ENCODE measurements around the gene ZNF346. TPM values are rescaled to one million over a fixed set of nuclear protein-coding genes. Genes with fewer than 3 reads are reported as not detected.
A peak's percentile ranks its signal among the peaks of the same experiment; 100 is the strongest.
"Not testable (repeated sequence)": the region's sequence is repeated elsewhere in the genome, so short reads cannot be mapped to it uniquely, and the experiment has no call there.

The ZNF346 gene
- total and polyA plus RNA-seq, 3 experiments from 2014 or later, result 16.8 to 22.0 (median 19.5) TPM

DNA sequence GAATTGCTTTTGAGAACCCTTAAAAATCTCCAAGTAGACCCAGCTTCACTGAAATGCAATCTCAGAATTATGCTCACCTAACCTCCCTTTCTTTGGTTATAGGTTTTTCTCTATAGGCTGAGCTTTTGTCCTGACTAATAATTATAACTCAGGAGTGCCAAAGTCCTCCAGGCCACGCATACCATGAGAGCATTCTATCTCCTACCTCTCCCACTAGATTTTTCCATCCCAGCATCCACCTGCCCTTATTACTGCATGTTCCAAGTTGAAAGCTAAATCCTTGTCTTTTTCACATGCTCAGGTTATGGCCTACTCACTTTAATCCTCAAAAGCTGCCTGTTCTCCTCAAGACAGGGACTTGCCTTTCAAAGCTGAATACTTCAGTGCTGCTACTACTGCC is 22.1 kb downstream of the ZNF346 start:
- H3K27ac Mint-ChIP-seq, result peak overlapping the region in 3 of 8 donors; percentile 9 to 62 (median 31)
- H3K36me3 ChIP-seq (ENCODE audit: insufficient read depth, low read length), result peaks cover 18% of the 10 kb centered on the region
- POLR2A ChIA-PET, result no interaction called here

GRCh38 chr5:177045631-177046030 is 23.1 kb downstream of the ZNF346 start:
- Mint-ChIP-seq H3K4me1 (no peaks in the 10 kb centered on the region), H3K36me3 (peaks cover 8 to 84% (median 26%) of the 10 kb centered on the region in 3 donors), H3K9me3 (no peaks in the 10 kb centered on the region), H3K27me3 (no peaks in the 10 kb centered on the region), H3K4me3 (no peak overlapping the region), H3K27ac (no peak overlapping the region)
- no peak for DNase-seq
- no peak overlapping the region for H3K27ac ChIP-seq (ENCODE audit: low read depth, low read length)
- no peaks in the 10 kb centered on the region for H3K4me1 ChIP-seq (ENCODE audit: insufficient read depth, low read length)
- ChIA-PET POLR2A (no interaction called here), CTCF (no interaction called here)
- no peaks in the 10 kb centered on the region for H3K9me3 ChIP-seq (ENCODE audit: low read length)
- no peak overlapping the region for H3K4me3 ChIP-seq (ENCODE audit: low read length)
- H3K27me3 ChIP-seq (ENCODE audit: insufficient read depth, low read length, poor library complexity, severe bottlenecking), result no peaks in the 10 kb centered on the region
- H3K36me3 ChIP-seq (ENCODE audit: insufficient read depth, low read length), result peaks cover 21% of the 10 kb centered on the region

More for the DNA sequence above, 22.1 kb downstream of the ZNF346 start:
- H3K36me3 Mint-ChIP-seq, result peaks cover 8 to 77% (median 25%) of the 10 kb centered on the region in 3 donors
- CTCF ChIA-PET, result no interaction called here
- no peak for DNase-seq
- H3K27ac ChIP-seq (ENCODE audit: low read depth, low read length), result no peak overlapping the region
- H3K4me1 Mint-ChIP-seq, result no peaks in the 10 kb centered on the region
- H3K4me1 ChIP-seq (ENCODE audit: insufficient read depth, low read length), result no peaks in the 10 kb centered on the region
- H3K9me3 ChIP-seq (ENCODE audit: low read length), result no peaks in the 10 kb centered on the region
- no peak overlapping the region for H3K4me3 Mint-ChIP-seq
- no peaks in the 10 kb centered on the region for H3K27me3 ChIP-seq (ENCODE audit: insufficient read depth, low read length, poor library complexity, severe bottlenecking)
- H3K9me3 Mint-ChIP-seq, result no peaks in the 10 kb centered on the region
- no peak overlapping the region for H3K4me3 ChIP-seq (ENCODE audit: low read length)
- no peaks in the 10 kb centered on the region for H3K27me3 Mint-ChIP-seq

GRCh38 chr5:177048531-177048930 is 26.0 kb downstream of the ZNF346 start:
- CTCF ChIA-PET; H3K4me3 ChIP-seq (ENCODE audit: low read length); H3K4me3 Mint-ChIP-seq; H3K9me3 Mint-ChIP-seq; H3K4me1 ChIP-seq (ENCODE audit: insufficient read depth, low read length); H3K4me1 Mint-ChIP-seq; H3K27ac Mint-ChIP-seq; H3K27me3 Mint-ChIP-seq; POLR2A ChIA-PET; H3K27ac ChIP-seq (ENCODE audit: low read depth, low read length); H3K9me3 ChIP-seq (ENCODE audit: low read length); H3K27me3 ChIP-seq (ENCODE audit: insufficient read depth, low read length, poor library complexity, severe bottlenecking); DNase-seq: not testable (repeated sequence)
- peaks cover 20% of the 10 kb centered on the region for H3K36me3 ChIP-seq (ENCODE audit: insufficient read depth, low read length)
- H3K36me3 Mint-ChIP-seq, result peaks cover 13 to 80% (median 20%) of the 10 kb centered on the region in 3 donors

GRCh38 chr5:177049285-177049684 is 26.8 kb downstream of the ZNF346 start:
- Mint-ChIP-seq H3K4me3 (no peak overlapping the region), H3K36me3 (peaks cover 13 to 78% (median 16%) of the 10 kb centered on the region in 3 donors), H3K4me1 (no peaks in the 10 kb centered on the region), H3K27ac (peak overlapping the region in 1 of 8 donors; percentile 66), H3K9me3 (no peaks in the 10 kb centered on the region), H3K27me3 (no peaks in the 10 kb centered on the region)
- no peaks in the 10 kb centered on the region for H3K9me3 ChIP-seq (ENCODE audit: low read length)
- CTCF ChIA-PET, result no interaction called here
- H3K4me1 ChIP-seq (ENCODE audit: insufficient read depth, low read length), result no peaks in the 10 kb centered on the region
- POLR2A ChIA-PET, result no interaction called here
- DNase-seq, result no peak
- no peak overlapping the region for H3K4me3 ChIP-seq (ENCODE audit: low read length)
- H3K27me3 ChIP-seq (ENCODE audit: insufficient read depth, low read length, poor library complexity, severe bottlenecking), result no peaks in the 10 kb centered on the region
- no peak overlapping the region for H3K27ac ChIP-seq (ENCODE audit: low read depth, low read length)
- H3K36me3 ChIP-seq (ENCODE audit: insufficient read depth, low read length), result peaks cover 12% of the 10 kb centered on the region

DNA sequence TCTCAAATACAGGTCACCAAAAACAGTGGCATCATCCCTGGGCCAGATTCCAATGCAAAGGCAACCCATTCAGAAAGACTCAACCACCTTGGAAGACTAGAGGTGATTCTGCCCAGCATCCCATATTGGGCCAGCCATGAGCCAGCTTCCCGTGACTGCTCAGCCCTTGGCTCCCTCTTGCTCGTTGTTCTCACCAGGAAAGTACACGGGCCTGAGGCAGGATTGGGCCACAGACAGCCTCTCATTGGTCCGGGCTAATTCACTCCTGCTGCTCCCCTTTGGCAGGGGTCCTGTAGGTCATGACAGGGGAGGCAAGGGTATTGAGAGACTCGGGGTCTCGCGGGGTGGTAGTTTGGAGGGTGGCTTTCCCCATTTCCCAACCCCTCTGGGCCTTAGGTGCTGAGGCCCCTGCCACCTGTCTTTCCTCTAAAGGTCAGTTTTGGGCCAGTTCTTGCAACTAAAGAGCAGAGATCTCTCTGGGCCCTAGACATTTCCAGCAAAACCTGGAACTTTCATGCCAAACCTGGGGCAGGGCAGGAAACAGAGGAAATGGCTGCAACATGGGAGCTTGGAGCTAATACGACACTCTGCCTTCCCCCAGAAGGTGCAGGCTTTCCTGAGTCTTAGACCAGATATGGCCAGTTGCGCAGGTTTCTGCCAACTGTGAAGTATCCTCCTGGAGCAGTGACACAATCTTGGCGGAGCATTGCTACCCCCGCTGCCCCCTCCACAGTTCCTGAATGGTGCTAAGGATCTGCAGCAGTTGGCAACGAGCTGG is 42.2 kb downstream of the ZNF346 start:
- no peaks in the 10 kb centered on the region for H3K27me3 ChIP-seq (ENCODE audit: insufficient read depth, low read length, poor library complexity, severe bottlenecking)
- Mint-ChIP-seq H3K27me3 (no peaks in the 10 kb centered on the region), H3K4me3 (no peak overlapping the region), H3K4me1 (no peaks in the 10 kb centered on the region), H3K27ac (no peak overlapping the region), H3K36me3 (peaks cover 2 to 57% (median 18%) of the 10 kb centered on the region in 3 donors), H3K9me3 (no peaks in the 10 kb centered on the region)
- POLR2A ChIA-PET, result no interaction called here
- no peak overlapping the region for H3K4me3 ChIP-seq (ENCODE audit: low read length)
- no peak overlapping the region for H3K27ac ChIP-seq (ENCODE audit: low read depth, low read length)
- H3K4me1 ChIP-seq (ENCODE audit: insufficient read depth, low read length), result no peaks in the 10 kb centered on the region
- no peaks in the 10 kb centered on the region for H3K9me3 ChIP-seq (ENCODE audit: low read length)
- peaks cover 4% of the 10 kb centered on the region for H3K36me3 ChIP-seq (ENCODE audit: insufficient read depth, low read length)
- DNase-seq, result no peak
- CTCF ChIA-PET, result no interaction called here

GRCh38 chr5:177065491-177065890 is 43.0 kb downstream of the ZNF346 start:
- no peak overlapping the region for H3K4me3 Mint-ChIP-seq
- Histone ChIP-seq H3K27ac (ENCODE audit: low read depth, low read length) (no peak overlapping the region), H3K4me1 (ENCODE audit: insufficient read depth, low read length) (no peaks in the 10 kb centered on the region), H3K36me3 (ENCODE audit: insufficient read depth, low read length) (peaks cover 4% of the 10 kb centered on the region), H3K4me3 (ENCODE audit: low read length) (no peak overlapping the region), H3K9me3 (ENCODE audit: low read length) (no peaks in the 10 kb centered on the region), H3K27me3 (ENCODE audit: insufficient read depth, low read length, poor library complexity, severe bottlenecking) (no peaks in the 10 kb centered on the region)
- peak overlapping the region in 2 of 8 donors; percentile 38 to 73 for H3K27ac Mint-ChIP-seq
- ChIA-PET POLR2A (no interaction called here), CTCF (no interaction called here)
- H3K9me3 Mint-ChIP-seq, result no peaks in the 10 kb centered on the region
- DNase-seq, result no peak
- H3K4me1 Mint-ChIP-seq, result no peaks in the 10 kb centered on the region
- H3K27me3 Mint-ChIP-seq, result no peaks in the 10 kb centered on the region
- H3K36me3 Mint-ChIP-seq, result peaks cover 0 to 58% (median 17%) of the 10 kb centered on the region in 3 donors

GRCh38 chr5:177066224-177066623 is 43.7 kb downstream of the ZNF346 start:
- peaks cover 0 to 58% (median 17%) of the 10 kb centered on the region in 3 donors for H3K36me3 Mint-ChIP-seq

DNA sequence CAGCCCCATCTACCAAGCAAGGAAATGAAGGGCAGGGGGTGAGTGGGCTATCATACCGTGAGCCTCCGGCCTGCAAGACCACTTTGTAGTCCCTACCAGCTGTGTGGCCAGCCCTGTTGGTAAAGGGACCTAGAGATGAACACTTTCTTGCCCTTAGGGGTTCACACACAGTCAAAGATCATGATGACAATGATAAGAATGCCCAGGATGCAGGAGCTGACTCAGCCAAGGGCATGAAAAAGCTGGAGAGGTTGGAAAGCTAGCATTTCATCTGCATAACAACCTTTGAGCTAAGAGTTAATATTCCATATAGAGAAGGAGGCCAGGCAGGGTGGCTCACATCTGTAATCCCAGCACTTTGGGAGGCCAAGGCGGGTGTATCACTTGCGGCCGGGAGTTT is 45.0 kb downstream of the ZNF346 start:
- H3K27me3 ChIP-seq (ENCODE audit: insufficient read depth, low read length, poor library complexity, severe bottlenecking), result no peaks in the 10 kb centered on the region
- H3K27ac ChIP-seq (ENCODE audit: low read depth, low read length), result no peak overlapping the region
- no peak for DNase-seq
- Mint-ChIP-seq H3K4me3 (no peak overlapping the region), H3K4me1 (peaks cover 3 to 5% (median 5%) of the 10 kb centered on the region in 3 donors), H3K27ac (no peak overlapping the region), H3K9me3 (no peaks in the 10 kb centered on the region), H3K36me3 (peaks cover 0 to 46% (median 18%) of the 10 kb centered on the region in 3 donors), H3K27me3 (no peaks in the 10 kb centered on the region)
- ChIA-PET CTCF (interaction anchor here (1.3 kb wide), 1 partner anchor 34 kb away, joined by 3 read pairs; no protein-coding TSS in a partner anchor), POLR2A (no interaction called here)
- H3K4me1 ChIP-seq (ENCODE audit: insufficient read depth, low read length), result no peaks in the 10 kb centered on the region
- H3K4me3 ChIP-seq (ENCODE audit: low read length), result no peak overlapping the region
- H3K36me3 ChIP-seq (ENCODE audit: insufficient read depth, low read length), result peaks cover 3% of the 10 kb centered on the region
- H3K9me3 ChIP-seq (ENCODE audit: low read length), result no peaks in the 10 kb centered on the region

More at GRCh38 chr5:177066224-177066623, 43.7 kb downstream of the ZNF346 start:
- no peak for DNase-seq
- Mint-ChIP-seq H3K4me3 (no peak overlapping the region), H3K27me3 (no peaks in the 10 kb centered on the region), H3K4me1 (no peaks in the 10 kb centered on the region), H3K9me3 (no peaks in the 10 kb centered on the region), H3K27ac (peak overlapping the region in 1 of 8 donors; percentile 38)
- Histone ChIP-seq H3K4me1 (ENCODE audit: insufficient read depth, low read length) (no peaks in the 10 kb centered on the region), H3K27me3 (ENCODE audit: insufficient read depth, low read length, poor library complexity, severe bottlenecking) (no peaks in the 10 kb centered on the region), H3K36me3 (ENCODE audit: insufficient read depth, low read length) (peaks cover 4% of the 10 kb centered on the region), H3K4me3 (ENCODE audit: low read length) (no peak overlapping the region), H3K27ac (ENCODE audit: low read depth, low read length) (no peak overlapping the region), H3K9me3 (ENCODE audit: low read length) (no peaks in the 10 kb centered on the region)
- POLR2A ChIA-PET, result no interaction called here
- CTCF ChIA-PET, result interaction anchor here (1.3 kb wide), 1 partner anchor 33 kb away, joined by 3 read pairs; no protein-coding TSS in a partner anchor

Data from CD8-positive, alpha-beta memory T cell (primary cell).